OCI-LY7 (cell line): ENCODE measurements around the gene HLTF.

Experiments used
- EZH2phosphoT487 ChIP-seq: fragments of 200-600 bp; sonication (generic); IDR thresholded peaks from 2 replicates; pipeline ENCODE4 v1.6.1; 2018; ENCODE audit warnings: low read depth, borderline replicate concordance, mild to moderate bottlenecking, mixed run types, antibody characterized with exemption, low read length, moderate library complexity, mixed read lengths
- TF ChIP-seq, protein P1 (sequence below): fragments of 200-600 bp; sonication (generic); conservative IDR thresholded peaks from 2 replicates; pipeline ENCODE4 v1.5.1; 2014; ENCODE audit warnings: mild to moderate bottlenecking, antibody characterized with exemption, low read length, moderate library complexity, mixed read lengths

DNA sequence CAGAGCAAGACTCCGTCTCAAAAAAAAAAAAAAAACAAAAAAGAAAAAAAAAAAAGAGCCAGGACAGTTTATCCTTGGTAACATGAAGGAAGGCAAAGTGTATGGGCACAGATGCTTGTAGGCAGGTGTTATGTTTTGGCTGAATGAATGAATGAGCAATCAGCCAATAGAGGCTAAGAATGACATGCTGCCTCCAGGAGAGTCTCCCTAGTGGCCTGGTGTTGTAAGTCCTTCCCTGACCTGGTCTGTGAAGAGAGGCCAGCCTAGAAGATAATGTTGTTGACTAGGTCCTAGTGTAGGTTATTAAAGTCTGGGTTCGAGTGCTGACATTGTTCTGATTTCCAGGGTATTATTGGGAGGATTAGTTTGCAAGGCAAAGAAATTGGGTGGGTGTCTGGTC is 70.1 kb downstream of the HLTF start:
- TF ChIP-seq, protein P1, sequence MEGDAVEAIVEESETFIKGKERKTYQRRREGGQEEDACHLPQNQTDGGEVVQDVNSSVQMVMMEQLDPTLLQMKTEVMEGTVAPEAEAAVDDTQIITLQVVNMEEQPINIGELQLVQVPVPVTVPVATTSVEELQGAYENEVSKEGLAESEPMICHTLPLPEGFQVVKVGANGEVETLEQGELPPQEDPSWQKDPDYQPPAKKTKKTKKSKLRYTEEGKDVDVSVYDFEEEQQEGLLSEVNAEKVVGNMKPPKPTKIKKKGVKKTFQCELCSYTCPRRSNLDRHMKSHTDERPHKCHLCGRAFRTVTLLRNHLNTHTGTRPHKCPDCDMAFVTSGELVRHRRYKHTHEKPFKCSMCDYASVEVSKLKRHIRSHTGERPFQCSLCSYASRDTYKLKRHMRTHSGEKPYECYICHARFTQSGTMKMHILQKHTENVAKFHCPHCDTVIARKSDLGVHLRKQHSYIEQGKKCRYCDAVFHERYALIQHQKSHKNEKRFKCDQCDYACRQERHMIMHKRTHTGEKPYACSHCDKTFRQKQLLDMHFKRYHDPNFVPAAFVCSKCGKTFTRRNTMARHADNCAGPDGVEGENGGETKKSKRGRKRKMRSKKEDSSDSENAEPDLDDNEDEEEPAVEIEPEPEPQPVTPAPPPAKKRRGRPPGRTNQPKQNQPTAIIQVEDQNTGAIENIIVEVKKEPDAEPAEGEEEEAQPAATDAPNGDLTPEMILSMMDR = no peak
- no peak for TF ChIP-seq EZH2phosphoT487
